HUDEP-2 (cell line): ENCODE results near the gene ANKDD1B.
A peak's percentile ranks its signal among the peaks of the same experiment; 100 is the strongest.
"Not testable (repeated sequence)": the region's sequence is repeated elsewhere in the genome, so short reads cannot be mapped to it uniquely, and the experiment has no call there.

Source experiments
- DNase-seq, 76 experiments: peaks; one replicate each; lab custom pipeline; 2025; ENCODE audit not compliant: unreplicated experiment in 76 of 76; lab: John Stamatoyannopoulos, UW

ANKDD1B gene

GRCh38 chr5:75611311-75612225 lies at the start of gene ANKDD1B:
Gene ANKDD1B, plus strand, starts transcription at chr5:75611453. Its CDS starts 182 bp downstream, at chr5:75611635.
- DNase-seq = peak in 1 of 76 experiments; percentile 7

GRCh38 chr5:75565991-75566709 lies 45.1 kb upstream of the ANKDD1B start:
- not testable (repeated sequence) for DNase-seq

- peak in 38 of 76 experiments; percentile 1 to 84 (median 56) for DNase-seq
Measured at GRCh38 chr5:75566710-75567309, 44.4 kb upstream of the ANKDD1B start.

- peak in 17 of 76 experiments; percentile 2 to 54 (median 22) for DNase-seq
Measured at GRCh38 chr5:75567710-75568109, 43.5 kb upstream of the ANKDD1B start.

- DNase-seq = no peak
Measured at GRCh38 chr5:75568202-75568601, 43.1 kb upstream of the ANKDD1B start.

- DNase-seq = peak in 3 of 76 experiments; percentile 3 to 8 (median 8)
Measured at GRCh38 chr5:75571547-75571946, 39.7 kb upstream of the ANKDD1B start.

GRCh38 chr5:75574791-75575190 lies 36.5 kb upstream of the ANKDD1B start:
- DNase-seq = no peak

GRCh38 chr5:75578280-75578679 lies 33.0 kb upstream of the ANKDD1B start:
- not testable (repeated sequence) for DNase-seq

GRCh38 chr5:75584641-75585040 lies 26.6 kb upstream of the ANKDD1B start:
- DNase-seq = no peak

GRCh38 chr5:75588666-75589065 lies 22.6 kb upstream of the ANKDD1B start:
- no peak for DNase-seq

GRCh38 chr5:75600535-75600934 lies 10.7 kb upstream of the ANKDD1B start:
- no peak for DNase-seq

- DNase-seq = no peak
Measured at GRCh38 chr5:75601567-75601966, 9.7 kb upstream of the ANKDD1B start.

- no peak for DNase-seq
Measured at GRCh38 chr5:75601996-75602395, 9.3 kb upstream of the ANKDD1B start.

GRCh38 chr5:75603371-75603770 lies 7.9 kb upstream of the ANKDD1B start:
- no peak for DNase-seq

GRCh38 chr5:75603821-75604220 lies 7.4 kb upstream of the ANKDD1B start:
- no peak for DNase-seq

- not testable (repeated sequence) for DNase-seq
Measured at GRCh38 chr5:75607341-75607740, 3.9 kb upstream of the ANKDD1B start.

- no peak for DNase-seq
Measured at GRCh38 chr5:75608870-75609269, 2.4 kb upstream of the ANKDD1B start.

- DNase-seq = no peak
Measured at GRCh38 chr5:75610201-75610600, 1.1 kb upstream of the ANKDD1B start.

- DNase-seq = peak in 2 of 76 experiments; percentile 6 to 12
Measured at GRCh38 chr5:75610859-75611310, 368 bp upstream of the ANKDD1B start.

GRCh38 chr5:75612226-75612569 lies 945 bp downstream of the ANKDD1B start:
- DNase-seq = no peak

GRCh38 chr5:75612901-75613300 lies 1.6 kb downstream of the ANKDD1B start:
- DNase-seq = no peak
